ENCODE data around the gene BMPR1B. TPM values are rescaled to one million over a fixed set of nuclear protein-coding genes. Genes with fewer than 3 reads are reported as not detected.
A peak's percentile ranks its signal among the peaks of the same experiment; 100 is the strongest.

BMPR1B gene
- total and polyA plus RNA-seq, 5 donors from 2014 or later = 0.31 to 0.72 TPM; not detected in 3

- Histone ChIP-seq H3K27me3 (ENCODE audit: control insufficient read depth, insufficient read depth, low read length) (no peaks in the 10 kb centered on the region), H3K4me3 (ENCODE audit: low read depth, low read length) (no peak overlapping the region), H3K27ac (ENCODE audit: insufficient read depth, low read length, poor library complexity, severe bottlenecking) (no peak overlapping the region), H3K9me3 (ENCODE audit: control insufficient read depth in 2 of 2, low read length in 2 of 2) (no peaks in the 10 kb centered on the region), H3K36me3 (ENCODE audit: control insufficient read depth, insufficient read depth, low read length) (no peaks in the 10 kb centered on the region), H3K4me1 (ENCODE audit: control insufficient read depth, insufficient read depth, low read length, poor library complexity, severe bottlenecking) (peaks cover 6% of the 10 kb centered on the region)
- H3K4me3 Mint-ChIP-seq = no peak overlapping the region
- H3K27me3 Mint-ChIP-seq = no peaks in the 10 kb centered on the region
- H3K27ac Mint-ChIP-seq = no peak overlapping the region
- H3K9me3 Mint-ChIP-seq = peaks cover 0 to 2% (median 0%) of the 10 kb centered on the region in 7 donors
- ATAC-seq (ENCODE audit: low read depth in 2 of 2) (no peak), DNase-seq (no peak)
- H3K4me1 Mint-ChIP-seq = peaks cover 5 to 17% (median 11%) of the 10 kb centered on the region in 4 donors
- H3K36me3 Mint-ChIP-seq = no peaks in the 10 kb centered on the region
These were observed 400.3 kb downstream of the BMPR1B start for GRCh38 chr4:95158045-95158444.

- Histone ChIP-seq H3K27me3 (ENCODE audit: control insufficient read depth, insufficient read depth, low read length) (no peaks in the 10 kb centered on the region), H3K27ac (ENCODE audit: insufficient read depth, low read length, poor library complexity, severe bottlenecking) (no peak overlapping the region), H3K4me1 (ENCODE audit: control insufficient read depth, insufficient read depth, low read length, poor library complexity, severe bottlenecking) (peaks cover 6% of the 10 kb centered on the region), H3K4me3 (ENCODE audit: low read depth, low read length) (no peak overlapping the region), H3K36me3 (ENCODE audit: control insufficient read depth, insufficient read depth, low read length) (no peaks in the 10 kb centered on the region), H3K9me3 (ENCODE audit: control insufficient read depth in 2 of 2, low read length in 2 of 2) (no peaks in the 10 kb centered on the region)
- Mint-ChIP-seq H3K27me3 (no peaks in the 10 kb centered on the region), H3K27ac (peak overlapping the region in 1 of 3 donors; percentile 20), H3K9me3 (peaks cover 0 to 2% (median 0%) of the 10 kb centered on the region in 7 donors), H3K4me3 (no peak overlapping the region), H3K36me3 (no peaks in the 10 kb centered on the region), H3K4me1 (peaks cover 5 to 17% (median 11%) of the 10 kb centered on the region in 4 donors)
- DNase-seq = no peak
- no peak for ATAC-seq (ENCODE audit: low read depth in 2 of 2)
These were observed 400.9 kb downstream of the BMPR1B start for GRCh38 chr4:95158626-95159025.

GRCh38 chr4:95159384-95159783, 401.6 kb downstream of the BMPR1B start:
- Histone ChIP-seq H3K36me3 (ENCODE audit: control insufficient read depth, insufficient read depth, low read length) (no peaks in the 10 kb centered on the region), H3K27me3 (ENCODE audit: control insufficient read depth, insufficient read depth, low read length) (no peaks in the 10 kb centered on the region), H3K4me1 (ENCODE audit: control insufficient read depth, insufficient read depth, low read length, poor library complexity, severe bottlenecking) (peaks cover 6% of the 10 kb centered on the region), H3K27ac (ENCODE audit: insufficient read depth, low read length, poor library complexity, severe bottlenecking) (no peak overlapping the region), H3K9me3 (ENCODE audit: control insufficient read depth in 2 of 2, low read length in 2 of 2) (no peaks in the 10 kb centered on the region), H3K4me3 (ENCODE audit: low read depth, low read length) (no peak overlapping the region)
- DNase-seq (no peak), ATAC-seq (ENCODE audit: low read depth in 2 of 2) (no peak)
- peaks cover 0 to 2% (median 0%) of the 10 kb centered on the region in 7 donors for H3K9me3 Mint-ChIP-seq
- peaks cover 5 to 17% (median 11%) of the 10 kb centered on the region in 4 donors for H3K4me1 Mint-ChIP-seq
- H3K4me3 Mint-ChIP-seq = no peak overlapping the region
- H3K27ac Mint-ChIP-seq = peak overlapping the region in 2 of 3 donors; percentile 51 to 92
- no peaks in the 10 kb centered on the region for H3K27me3 Mint-ChIP-seq
- H3K36me3 Mint-ChIP-seq = no peaks in the 10 kb centered on the region

GRCh38 chr4:95161781-95162469, 404.2 kb downstream of the BMPR1B start:
- H3K36me3 ChIP-seq (ENCODE audit: control insufficient read depth, insufficient read depth, low read length) = no peaks in the 10 kb centered on the region
- peaks cover 0 to 2% (median 0%) of the 10 kb centered on the region in 7 donors for H3K9me3 Mint-ChIP-seq
- H3K4me1 Mint-ChIP-seq = peaks cover 0 to 6% (median 3%) of the 10 kb centered on the region in 4 donors
- H3K27me3 Mint-ChIP-seq = no peaks in the 10 kb centered on the region
- no peaks in the 10 kb centered on the region for H3K4me1 ChIP-seq (ENCODE audit: control insufficient read depth, insufficient read depth, low read length, poor library complexity, severe bottlenecking)
- H3K27ac Mint-ChIP-seq = no peak overlapping the region
- no peaks in the 10 kb centered on the region for H3K9me3 ChIP-seq (ENCODE audit: control insufficient read depth in 2 of 2, low read length in 2 of 2)
- no peak for ATAC-seq (ENCODE audit: low read depth in 2 of 2)
- H3K36me3 Mint-ChIP-seq = no peaks in the 10 kb centered on the region
- no peaks in the 10 kb centered on the region for H3K27me3 ChIP-seq (ENCODE audit: control insufficient read depth, insufficient read depth, low read length)
- DNase-seq = no peak
- no peak overlapping the region for H3K4me3 ChIP-seq (ENCODE audit: low read depth, low read length)
- no peak overlapping the region for H3K27ac ChIP-seq (ENCODE audit: insufficient read depth, low read length, poor library complexity, severe bottlenecking)
- no peak overlapping the region for H3K4me3 Mint-ChIP-seq

- no peaks in the 10 kb centered on the region for H3K36me3 Mint-ChIP-seq
- H3K4me1 Mint-ChIP-seq = peaks cover 0 to 6% (median 3%) of the 10 kb centered on the region in 4 donors
- H3K27ac Mint-ChIP-seq = no peak overlapping the region
- Histone ChIP-seq H3K27ac (ENCODE audit: insufficient read depth, low read length, poor library complexity, severe bottlenecking) (no peak overlapping the region), H3K4me3 (ENCODE audit: low read depth, low read length) (no peak overlapping the region), H3K36me3 (ENCODE audit: control insufficient read depth, insufficient read depth, low read length) (no peaks in the 10 kb centered on the region), H3K27me3 (ENCODE audit: control insufficient read depth, insufficient read depth, low read length) (no peaks in the 10 kb centered on the region), H3K9me3 (ENCODE audit: control insufficient read depth in 2 of 2, low read length in 2 of 2) (no peaks in the 10 kb centered on the region), H3K4me1 (ENCODE audit: control insufficient read depth, insufficient read depth, low read length, poor library complexity, severe bottlenecking) (no peaks in the 10 kb centered on the region)
- H3K9me3 Mint-ChIP-seq = peaks cover 0 to 2% (median 0%) of the 10 kb centered on the region in 7 donors
- no peak overlapping the region for H3K4me3 Mint-ChIP-seq
- ATAC-seq (ENCODE audit: low read depth in 2 of 2) (no peak), DNase-seq (no peak)
- no peaks in the 10 kb centered on the region for H3K27me3 Mint-ChIP-seq
These were observed 405.1 kb downstream of the BMPR1B start for GRCh38 chr4:95162867-95163266.

- peaks cover 0 to 4% (median 0%) of the 10 kb centered on the region in 7 donors for H3K9me3 Mint-ChIP-seq
- Histone ChIP-seq H3K36me3 (ENCODE audit: control insufficient read depth, insufficient read depth, low read length) (no peaks in the 10 kb centered on the region), H3K4me1 (ENCODE audit: control insufficient read depth, insufficient read depth, low read length, poor library complexity, severe bottlenecking) (no peaks in the 10 kb centered on the region), H3K27ac (ENCODE audit: insufficient read depth, low read length, poor library complexity, severe bottlenecking) (no peak overlapping the region), H3K9me3 (ENCODE audit: control insufficient read depth in 2 of 2, low read length in 2 of 2) (no peaks in the 10 kb centered on the region), H3K4me3 (ENCODE audit: low read depth, low read length) (no peak overlapping the region), H3K27me3 (ENCODE audit: control insufficient read depth, insufficient read depth, low read length) (no peaks in the 10 kb centered on the region)
- DNase-seq = peak in 2 of 3 donors; percentile 60 to 81
- H3K4me1 Mint-ChIP-seq = peaks cover 0 to 6% (median 2%) of the 10 kb centered on the region in 4 donors
- peak in 1 of 2 donors; percentile 59 for ATAC-seq (ENCODE audit: low read depth in 2 of 2)
- H3K27ac Mint-ChIP-seq = no peak overlapping the region
- H3K4me3 Mint-ChIP-seq = no peak overlapping the region
- no peaks in the 10 kb centered on the region for H3K27me3 Mint-ChIP-seq
- no peaks in the 10 kb centered on the region for H3K36me3 Mint-ChIP-seq
These were observed 408.3 kb downstream of the BMPR1B start for GRCh38 chr4:95165926-95166524.

- Mint-ChIP-seq H3K27ac (no peak overlapping the region), H3K9me3 (peaks cover 0 to 4% (median 0%) of the 10 kb centered on the region in 7 donors), H3K36me3 (no peaks in the 10 kb centered on the region), H3K27me3 (no peaks in the 10 kb centered on the region), H3K4me1 (peaks cover 0 to 6% (median under 1%) of the 10 kb centered on the region in 4 donors), H3K4me3 (no peak overlapping the region)
- no peak overlapping the region for H3K4me3 ChIP-seq (ENCODE audit: low read depth, low read length)
- no peaks in the 10 kb centered on the region for H3K4me1 ChIP-seq (ENCODE audit: control insufficient read depth, insufficient read depth, low read length, poor library complexity, severe bottlenecking)
- H3K27me3 ChIP-seq (ENCODE audit: control insufficient read depth, insufficient read depth, low read length) = no peaks in the 10 kb centered on the region
- no peaks in the 10 kb centered on the region for H3K36me3 ChIP-seq (ENCODE audit: control insufficient read depth, insufficient read depth, low read length)
- no peak overlapping the region for H3K27ac ChIP-seq (ENCODE audit: insufficient read depth, low read length, poor library complexity, severe bottlenecking)
- no peaks in the 10 kb centered on the region for H3K9me3 ChIP-seq (ENCODE audit: control insufficient read depth in 2 of 2, low read length in 2 of 2)
- no peak for DNase-seq
- no peak for ATAC-seq (ENCODE audit: low read depth in 2 of 2)
These were observed 410.1 kb downstream of the BMPR1B start for GRCh38 chr4:95167805-95168204.

Measured in CD4-positive, CD25-positive, alpha-beta regulatory T cell (primary cell).